Subcutaneous adipose tissue (tissue), 4 donors: ENCODE data around the gene LYPD6B. TPM values are rescaled to one million over a fixed set of nuclear protein-coding genes. Genes with fewer than 3 reads are reported as not detected.

Source experiments
- CTCF ChIP-seq: fragments of 450-650 bp; IDR thresholded peaks from one replicate; pipeline ENCODE4 v1.5.1; 2016; ENCODE audit warnings: low read depth, mild to moderate bottlenecking, control low read depth, antibody characterized with exemption, moderate library complexity
- total RNA-seq, 4 donors: library from RNA; depleted of rRNA; stranded (reverse); fragments of >200 nt; gene quantifications; one replicate each; pipeline ENCODE4 v1.1.0, GENCODE V29; 2016

The LYPD6B gene
- total RNA-seq, 4 donors from 2014 or later = not detected

DNA sequence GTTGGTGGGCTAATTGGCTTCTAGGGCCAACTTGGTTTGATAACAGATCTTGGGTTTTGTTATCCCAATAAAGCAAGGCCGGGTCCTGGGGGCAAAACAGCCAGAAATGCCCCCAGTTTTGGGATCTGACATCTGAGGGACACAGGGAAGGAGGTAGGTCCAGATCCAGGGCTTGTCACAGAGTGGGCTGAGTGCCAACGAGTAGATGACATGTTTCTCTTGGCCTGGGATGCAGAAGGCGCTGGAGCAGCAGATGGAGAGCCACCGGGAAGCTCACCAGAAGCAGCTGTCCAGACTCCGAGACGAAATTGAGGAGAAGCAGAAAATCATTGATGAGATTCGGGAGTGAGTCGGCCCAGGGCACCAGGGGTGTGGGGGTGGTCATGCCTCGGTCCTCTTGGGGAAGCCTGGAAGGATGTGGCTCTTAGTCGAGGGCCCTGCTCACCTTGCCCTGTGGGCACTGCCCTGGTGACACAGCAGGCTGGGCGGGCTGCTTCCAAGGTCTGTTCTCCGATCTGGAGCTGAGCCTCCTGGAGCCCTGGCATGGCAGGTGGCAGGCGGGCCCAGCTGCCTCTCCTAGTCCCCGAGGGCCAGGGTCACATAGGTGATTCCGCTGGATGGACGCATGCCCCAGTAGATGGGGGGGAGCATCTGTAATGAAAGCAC is 40.2 kb upstream of the LYPD6B start:
- TF ChIP-seq CTCF = no peak

DNA sequence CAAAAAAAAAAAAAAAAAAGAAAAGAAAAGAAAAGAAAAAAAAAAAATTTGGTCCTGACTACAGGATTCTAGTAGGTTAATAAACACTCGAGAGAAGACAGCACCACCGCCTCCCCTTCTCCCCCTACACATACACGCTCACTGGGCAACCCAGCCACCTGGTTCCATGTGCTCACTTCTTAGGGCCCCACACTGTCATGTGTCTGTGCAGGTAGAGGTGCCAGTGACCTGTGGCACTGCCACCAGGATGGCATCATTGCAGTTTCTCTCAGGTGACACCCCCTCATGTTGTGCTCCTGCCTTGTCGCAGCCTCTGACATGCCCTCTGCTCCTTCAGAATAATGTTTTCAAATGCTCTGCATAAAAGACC is 39.7 kb upstream of the LYPD6B start:
- no peak for TF ChIP-seq CTCF

DNA sequence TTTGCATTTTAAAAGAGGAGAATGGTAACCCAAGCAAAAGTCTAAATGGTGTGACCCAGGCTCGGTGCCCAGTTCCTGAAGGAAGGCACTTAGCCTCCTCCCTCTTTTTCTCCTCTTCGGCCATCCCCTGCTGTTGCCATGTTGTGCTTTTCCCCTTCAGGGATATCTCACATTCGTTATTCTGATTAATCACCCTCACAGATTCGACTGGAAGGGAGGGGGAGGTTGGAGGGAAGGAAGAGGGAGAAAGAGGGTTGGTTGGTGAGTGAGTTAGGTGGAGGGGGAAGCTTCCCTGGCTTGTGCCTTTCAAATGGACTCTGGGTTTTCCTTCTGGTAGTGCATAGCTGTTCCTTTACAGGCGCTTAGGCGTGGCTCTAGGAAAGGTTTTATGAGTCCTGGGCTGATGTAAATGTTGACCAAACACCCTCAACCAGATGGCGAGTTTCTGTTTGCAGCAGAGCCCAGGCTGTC is 39.0 kb upstream of the LYPD6B start:
- no peak for TF ChIP-seq CTCF

DNA sequence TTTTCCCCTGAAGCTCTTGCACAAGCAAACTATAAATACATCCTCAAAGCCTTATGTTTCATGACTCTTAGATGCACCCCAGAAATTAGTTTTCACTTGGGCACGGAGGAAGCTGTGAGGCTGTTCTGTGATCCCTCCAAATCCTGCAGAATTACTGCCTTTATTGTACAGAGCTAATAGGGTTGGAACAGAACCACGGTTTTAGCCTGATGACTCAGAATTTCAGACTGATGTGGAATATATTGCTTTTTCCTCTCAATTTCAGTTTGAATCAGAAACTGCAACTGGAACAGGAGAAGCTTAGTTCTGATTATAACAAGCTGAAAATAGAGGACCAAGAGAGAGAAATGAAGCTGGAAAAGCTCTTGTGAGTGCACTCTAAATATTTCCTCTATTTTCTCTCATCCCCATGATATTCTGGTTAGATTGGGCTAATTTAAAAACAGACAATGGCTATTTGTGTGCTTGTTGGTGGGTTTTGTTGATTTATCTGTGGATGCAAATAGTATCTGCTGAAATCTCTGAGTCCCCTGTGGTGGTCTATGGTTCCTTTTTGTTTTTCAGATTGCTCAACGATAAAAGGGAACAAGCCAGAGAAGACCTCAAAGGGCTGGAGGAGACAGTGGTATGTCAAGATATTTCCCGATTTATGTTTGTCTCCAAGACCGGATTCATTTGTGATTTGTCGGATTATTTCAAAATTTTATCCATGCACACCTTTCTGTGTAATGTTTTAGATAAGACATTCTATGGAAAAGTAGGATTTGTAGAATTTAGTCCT is 38.2 kb upstream of the LYPD6B start:
- TF ChIP-seq CTCF = no peak

GRCh38 chr2:149001496-149001895 is 37.0 kb upstream of the LYPD6B start:
- TF ChIP-seq CTCF = no peak

DNA sequence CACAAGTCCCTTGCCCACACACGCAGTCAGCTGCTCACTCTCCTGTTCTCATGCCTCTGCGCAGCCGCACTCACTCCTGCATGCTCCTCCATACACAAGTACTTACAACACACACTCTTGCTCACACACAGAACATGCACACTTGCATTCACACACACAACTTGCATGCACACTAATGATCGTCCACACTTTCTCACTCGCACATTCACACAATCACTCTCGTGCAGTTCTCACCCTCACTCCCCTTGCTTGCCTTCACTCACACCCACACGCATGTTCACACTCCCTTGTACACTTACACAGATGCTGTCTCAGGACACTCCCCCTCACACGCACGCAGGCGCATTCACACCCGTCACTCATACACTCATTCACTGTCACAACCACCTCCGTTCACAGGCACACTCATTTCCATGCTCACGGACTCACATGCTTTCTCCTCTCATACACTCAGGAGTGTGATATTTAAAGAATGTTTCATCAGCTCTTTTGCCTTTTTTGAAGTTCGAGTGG is 36.1 kb upstream of the LYPD6B start:
- TF ChIP-seq CTCF = no peak
